HAP-1 (cell line): Measurements from ENCODE around the gene SAFB.

ENCODE experiments used
- DNase-seq, 2 experiments: peaks; one replicate each; pipeline ENCODE4 v3.0.0-alpha.2; 2016 to 2020; ENCODE audit warnings: low spot score in 2 of 2
- H3K27me3 ChIP-seq: fragments of 250-450 bp; sonication (Bioruptor Pico); 2 replicates; pipeline ENCODE4 v1.5.1; 2020; ENCODE audit warnings: low read depth, mild to moderate bottlenecking, moderate library complexity
- H3K36me3 ChIP-seq: fragments of 250-450 bp; sonication (Bioruptor Pico); replicated peaks from 2 replicates; pipeline ENCODE4 v1.5.1; 2020; ENCODE audit warnings: mild to moderate bottlenecking
- H3K4me1 ChIP-seq: fragments of 250-450 bp; sonication (Bioruptor Pico); 2 replicates; pipeline ENCODE4 v1.5.1; 2020; ENCODE audit warnings: mild to moderate bottlenecking
- H3K4me3 ChIP-seq: fragments of 250-450 bp; sonication (Bioruptor Pico); 2 replicates; pipeline ENCODE4 v1.5.1; 2020; ENCODE audit warnings: mild to moderate bottlenecking, moderate library complexity
- H3K9me3 ChIP-seq: fragments of 250-450 bp; sonication (Bioruptor Pico); 2 replicates; pipeline ENCODE4 v1.5.1; 2020; ENCODE audit warnings: mild to moderate bottlenecking, moderate library complexity
- in situ Hi-C: fragments of 300-500 bp; cut with MboI; formaldehyde crosslinking; loops from 3 replicates; pipeline ENCODE4 v1.14.3; 2020; ENCODE audit warnings: low sequenced_read_pairs, inconsistent platforms, mixed read lengths

Gene SAFB

DNA sequence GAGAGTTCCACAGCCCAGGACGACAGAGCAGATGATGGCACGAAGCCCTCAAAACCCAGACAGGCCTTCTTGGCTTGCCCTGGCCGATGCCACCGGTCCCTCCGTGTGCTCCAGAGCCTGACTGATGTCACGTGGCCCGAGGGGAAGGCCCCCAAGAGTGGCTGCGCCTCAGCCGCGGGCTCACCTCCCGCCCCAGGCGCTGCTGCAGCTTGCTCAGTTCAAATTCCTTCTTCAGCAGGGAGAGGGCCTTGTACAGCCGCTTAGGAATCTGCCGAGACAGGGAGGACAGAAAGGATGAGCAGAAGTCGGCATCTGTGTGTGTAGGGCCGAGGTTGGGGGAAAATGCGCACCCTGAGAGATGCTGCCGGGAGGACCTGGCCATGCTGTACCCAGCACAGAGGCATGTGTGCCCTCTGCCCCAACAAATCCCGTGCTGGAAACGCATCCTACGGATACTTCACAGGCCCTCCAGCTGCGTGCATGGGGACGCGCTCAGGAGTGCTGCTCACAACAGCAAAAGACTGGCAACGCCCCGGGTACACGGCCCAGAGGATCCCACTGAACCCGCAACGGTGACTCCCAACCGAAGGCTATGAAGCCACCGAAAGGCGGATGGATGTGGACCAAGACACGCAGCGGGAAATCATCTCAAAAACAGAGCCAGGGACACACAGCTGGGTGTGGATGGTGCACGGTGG lies 84.1 kb downstream of the SAFB start:
- Histone ChIP-seq H3K4me3 (no peak overlapping the region), H3K36me3 (peaks cover 87% of the 10 kb centered on the region)
- in situ Hi-C loops: no loop called here

DNA sequence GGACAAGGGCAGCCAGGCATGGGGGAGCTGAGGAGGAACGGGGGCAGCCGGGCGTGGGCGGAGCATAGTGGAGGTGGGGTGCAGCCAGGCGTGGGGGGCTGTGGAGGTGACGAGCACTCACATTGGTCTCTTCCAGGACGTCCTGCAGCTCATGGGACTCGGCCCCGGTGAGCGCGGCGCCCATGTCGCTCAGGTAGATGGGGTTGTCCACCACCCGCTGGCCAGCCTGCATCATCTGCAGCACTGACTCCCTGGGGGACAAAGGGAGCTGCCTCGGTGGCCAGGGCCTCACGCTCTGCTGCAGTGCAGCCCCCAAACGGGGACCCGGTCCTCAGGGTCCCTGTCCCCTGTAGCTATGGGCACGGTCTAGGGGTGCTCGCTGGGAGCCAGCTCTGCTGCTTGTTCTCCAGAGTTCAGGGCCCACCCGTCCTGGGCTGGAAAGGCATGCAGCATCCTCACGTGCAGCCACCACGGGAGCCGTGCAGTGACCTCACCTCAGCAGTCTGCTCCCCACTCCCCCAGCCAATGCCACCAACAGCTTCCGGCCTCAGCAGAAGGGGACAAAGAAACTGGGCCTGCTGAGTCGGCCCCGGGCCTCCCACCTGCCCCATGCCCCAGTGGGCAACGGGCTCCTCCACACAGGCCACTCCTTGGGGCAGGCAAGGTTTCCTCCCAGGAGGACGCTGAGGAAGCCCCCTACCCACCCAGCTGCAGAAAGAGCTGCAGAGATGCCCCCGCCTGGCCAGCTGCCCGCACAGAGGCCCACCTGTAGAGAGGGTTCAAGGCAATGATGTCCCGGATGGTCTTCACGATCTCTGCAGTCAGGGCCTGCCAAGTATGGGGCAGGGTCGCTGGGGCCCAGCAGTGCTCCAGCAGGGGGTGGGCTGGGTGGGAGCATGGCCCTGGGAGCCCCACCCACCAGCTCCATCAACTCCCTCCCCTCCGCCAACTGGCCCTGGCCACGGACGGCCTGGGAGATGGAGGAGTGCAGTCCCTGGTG lies 85.0 kb downstream of the SAFB start:
- Histone ChIP-seq H3K36me3 (peaks cover 92% of the 10 kb centered on the region), H3K27me3 (no peaks in the 10 kb centered on the region), H3K4me1 (no peaks in the 10 kb centered on the region), H3K4me3 (no peak overlapping the region), H3K9me3 (no peaks in the 10 kb centered on the region)
- in situ Hi-C loops: no loop called here
- no peak for DNase-seq

More for the DNA sequence above, 84.1 kb downstream of the SAFB start:
- Histone ChIP-seq H3K4me1 (no peaks in the 10 kb centered on the region), H3K9me3 (no peaks in the 10 kb centered on the region), H3K27me3 (no peaks in the 10 kb centered on the region)
- DNase-seq: no peak

DNA sequence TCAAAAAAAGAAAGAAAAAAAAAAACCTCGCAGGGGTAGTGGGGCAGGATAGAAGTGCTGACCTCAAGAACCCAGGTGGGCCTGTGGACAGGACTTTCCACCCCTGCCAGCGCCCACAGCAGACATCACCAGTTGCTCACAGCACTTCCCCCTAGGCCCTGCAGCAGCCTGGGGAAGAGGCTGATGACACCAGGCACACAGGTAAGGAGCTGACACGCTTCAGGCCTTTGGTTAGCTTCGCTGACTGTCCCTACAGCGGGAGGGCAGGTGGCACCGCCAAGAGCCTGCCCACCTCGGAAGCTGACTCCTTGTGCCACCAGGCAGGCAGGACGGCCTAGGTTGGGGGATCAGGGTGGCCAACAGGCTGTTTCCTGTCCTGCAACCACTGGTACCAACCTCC lies 88.1 kb downstream of the SAFB start:
- H3K4me3 ChIP-seq: no peak overlapping the region
- no peak for DNase-seq
- in situ Hi-C loops: no loop called here
- peaks cover 80% of the 10 kb centered on the region for H3K36me3 ChIP-seq
- no peaks in the 10 kb centered on the region for H3K27me3 ChIP-seq
- H3K4me1 ChIP-seq: peaks cover 3% of the 10 kb centered on the region; the same call in 1 of the 2 replicates
- H3K9me3 ChIP-seq: no peaks in the 10 kb centered on the region

DNA sequence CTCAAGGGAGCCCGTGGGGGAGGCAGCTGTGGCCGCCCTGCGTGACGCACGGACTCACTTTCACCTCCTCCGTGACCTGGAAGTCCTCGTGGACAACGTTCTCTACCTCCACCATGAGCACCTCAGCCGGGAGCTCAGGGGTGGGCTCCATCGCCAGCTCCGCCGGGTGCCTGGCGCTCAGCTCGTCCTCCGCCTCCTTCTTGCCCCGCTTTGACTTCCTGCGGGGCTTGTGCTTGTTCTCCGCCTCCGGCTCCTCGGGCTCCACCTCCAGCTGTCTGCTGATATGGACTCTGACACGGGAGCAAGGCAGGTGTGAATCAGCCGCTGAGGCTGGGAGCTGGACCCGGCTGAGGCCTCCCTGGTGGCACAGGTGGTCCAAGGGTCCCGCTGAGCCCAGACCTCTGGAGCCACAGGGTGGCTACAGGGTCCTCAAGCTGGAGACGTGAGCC lies 88.9 kb downstream of the SAFB start:
- Histone ChIP-seq H3K27me3 (no peaks in the 10 kb centered on the region), H3K36me3 (peaks cover 76% of the 10 kb centered on the region), H3K4me1 (peaks cover 8% of the 10 kb centered on the region), H3K4me3 (no peak overlapping the region), H3K9me3 (no peaks in the 10 kb centered on the region)
- in situ Hi-C loops: no loop called here
- DNase-seq: no peak

DNA sequence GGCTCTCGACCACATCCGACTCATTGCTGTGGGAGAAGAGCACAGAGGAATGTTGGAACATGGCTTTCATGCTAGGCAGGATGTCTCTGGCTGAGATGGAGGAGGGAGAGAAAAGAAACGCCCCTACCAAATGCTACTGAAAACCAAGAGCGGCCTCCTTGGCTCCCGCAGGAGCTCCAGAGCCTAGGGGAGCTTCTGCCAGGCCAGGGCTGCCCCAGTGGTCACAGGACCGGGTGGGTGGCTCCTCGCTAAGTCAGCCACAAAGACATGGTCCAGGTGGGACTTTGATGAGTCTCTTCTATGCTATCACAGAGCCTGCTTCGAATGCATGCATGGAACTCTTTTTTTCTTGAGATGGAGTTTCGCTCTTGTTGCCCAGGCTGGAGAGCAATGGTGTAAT lies 90.3 kb downstream of the SAFB start:
- peaks cover 17% of the 10 kb centered on the region for H3K4me1 ChIP-seq
- peaks cover 72% of the 10 kb centered on the region for H3K36me3 ChIP-seq
- DNase-seq: no peak
- H3K27me3 ChIP-seq: no peaks in the 10 kb centered on the region
- H3K9me3 ChIP-seq: no peaks in the 10 kb centered on the region
- no peak overlapping the region for H3K4me3 ChIP-seq
- in situ Hi-C loops: no loop called here

DNA sequence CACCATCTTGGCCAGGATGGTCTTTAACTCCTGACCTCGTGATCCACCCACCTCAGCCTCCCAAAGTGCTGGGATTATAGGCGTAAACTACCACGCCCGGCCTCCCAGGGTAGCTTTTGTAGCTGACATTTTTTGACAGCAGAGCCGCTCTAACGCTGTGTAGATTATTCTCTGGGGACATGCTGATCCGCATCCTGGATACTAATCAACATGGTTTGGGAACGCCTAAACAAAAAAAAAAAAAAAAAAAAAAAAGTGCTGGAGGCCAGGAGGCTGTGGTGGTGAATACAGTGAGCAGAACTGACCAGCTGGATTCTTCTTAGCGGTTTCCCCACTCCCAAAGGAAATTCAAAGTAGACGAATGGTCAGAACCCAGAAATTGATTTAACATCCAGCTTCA lies 91.9 kb downstream of the SAFB start:
- in situ Hi-C loops: no loop called here
- Histone ChIP-seq H3K4me3 (no peak overlapping the region), H3K4me1 (peaks cover 17% of the 10 kb centered on the region), H3K27me3 (no peaks in the 10 kb centered on the region), H3K36me3 (peaks cover 61% of the 10 kb centered on the region), H3K9me3 (no peaks in the 10 kb centered on the region)
- no peak for DNase-seq

DNA sequence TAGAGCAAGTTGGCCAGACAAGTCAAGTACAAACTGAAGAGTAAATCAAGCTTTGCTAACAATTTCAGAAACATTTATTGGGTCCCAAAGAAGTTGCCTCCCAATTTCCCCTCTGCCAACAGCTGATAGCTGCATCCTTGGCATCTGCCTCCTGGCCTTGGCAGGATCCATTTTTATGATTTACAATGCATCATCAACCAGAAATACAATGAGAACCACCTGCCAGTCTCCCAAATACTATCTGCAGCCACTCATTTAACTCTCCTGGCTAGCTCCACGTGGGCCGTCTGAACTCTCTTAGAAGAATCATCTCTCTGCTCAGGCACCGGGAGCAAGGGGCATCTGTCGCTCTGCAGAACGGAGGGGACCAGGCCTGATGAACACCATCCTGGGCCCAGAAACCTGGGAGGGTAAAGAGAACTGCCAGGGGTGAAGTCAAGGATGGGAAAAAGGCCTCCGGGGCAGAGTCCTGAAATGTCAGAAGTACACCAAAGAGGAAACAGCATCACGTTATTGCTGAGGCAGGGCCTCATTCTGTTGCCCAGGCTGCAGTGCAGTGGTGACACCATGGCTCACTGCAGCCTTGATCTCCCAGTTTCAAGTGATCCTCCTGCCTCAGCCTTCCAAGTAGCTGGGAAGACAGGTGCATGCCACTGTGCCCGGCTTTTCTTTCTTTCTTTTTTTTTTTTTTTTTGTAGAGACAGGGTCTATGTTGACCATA lies 94.5 kb downstream of the SAFB start:
- peaks cover 19% of the 10 kb centered on the region for H3K4me1 ChIP-seq
- H3K4me3 ChIP-seq: 0 out of 2 replicates have a peak overlapping the region, but pooled peaks have one; percentile 3
- H3K27me3 ChIP-seq: no peaks in the 10 kb centered on the region
- in situ Hi-C loops: no loop called here
- peaks cover 37% of the 10 kb centered on the region for H3K36me3 ChIP-seq
- DNase-seq: no peak
- H3K9me3 ChIP-seq: no peaks in the 10 kb centered on the region
